HG03108 (cell line): ENCODE data around the gene EEF1A2.

Experiments
- ATAC-seq: cut with Tn5 transposase; IDR thresholded peaks from one replicate; pipeline ENCODE4 v1.9.1; 2021; ENCODE audit warnings: moderate library complexity; ENCODE audit not compliant: unreplicated experiment

Gene EEF1A2

DNA sequence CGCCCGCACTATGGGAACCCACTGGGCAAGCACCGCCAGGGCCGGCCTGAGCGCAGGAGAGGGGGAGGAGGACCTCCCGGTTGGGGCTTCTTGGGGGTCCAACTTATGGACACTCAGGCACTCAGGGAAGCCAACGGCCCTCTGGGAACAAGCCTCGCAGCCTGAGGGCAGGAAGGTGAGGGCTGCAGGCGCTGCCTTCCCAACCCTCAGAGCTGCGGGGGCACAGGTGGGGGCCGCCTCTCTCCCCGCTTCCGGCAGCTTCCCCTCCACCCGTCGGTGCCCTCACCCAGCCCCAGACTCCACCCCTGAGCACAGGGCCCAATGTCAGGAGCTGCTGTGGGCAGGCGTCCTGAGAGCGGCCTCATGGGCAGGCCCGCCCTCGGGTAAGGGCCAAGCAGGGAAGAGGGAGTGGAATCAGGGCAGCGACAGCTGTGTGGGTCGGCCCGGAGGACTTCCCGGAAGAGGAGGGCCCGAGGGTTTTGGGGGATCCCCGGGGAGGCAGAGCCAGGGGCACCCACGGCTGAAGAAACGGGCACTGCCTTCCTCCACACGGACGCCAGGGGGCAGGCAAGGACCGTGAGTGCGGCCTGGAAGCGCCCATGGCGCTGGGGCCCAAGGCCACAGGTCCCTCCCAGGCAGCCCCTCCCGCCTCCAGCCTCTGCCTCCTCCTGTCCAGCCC lies 38.8 kb upstream of the EEF1A2 start:
- peak; percentile 79 for ATAC-seq

DNA sequence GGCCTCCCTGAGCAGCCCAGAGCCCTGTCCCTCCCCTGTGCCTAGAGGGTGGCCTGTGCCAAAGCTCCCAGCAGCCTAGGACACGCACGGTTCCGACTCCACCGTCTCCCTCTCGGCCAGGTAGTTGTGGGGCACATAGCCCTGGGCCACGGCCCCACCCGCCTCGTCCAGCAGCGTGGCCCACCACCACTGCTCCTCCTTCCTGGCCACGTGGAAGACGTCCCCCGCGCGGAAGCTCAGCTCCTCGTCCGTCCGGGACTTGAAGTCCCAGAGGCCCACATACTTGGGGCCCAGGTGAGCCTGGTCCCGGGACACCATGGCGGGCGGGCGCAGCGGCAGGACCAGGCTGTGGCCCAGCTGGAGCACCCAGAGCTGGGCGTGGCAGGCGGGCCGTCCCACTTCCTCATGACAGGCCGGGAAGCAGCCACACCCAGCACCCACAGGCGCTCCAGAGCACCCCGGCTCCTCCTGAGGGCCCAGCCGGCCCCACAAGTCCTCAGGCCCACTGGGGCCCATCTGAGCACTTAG lies 38.2 kb upstream of the EEF1A2 start, which contains the start of gene PTK6:
Gene PTK6, minus strand, starts transcription at position 380 of the 528 bp plus-strand sequence. Its CDS starts 62 bp downstream, at position 318.
- ATAC-seq = peak; percentile 7

DNA sequence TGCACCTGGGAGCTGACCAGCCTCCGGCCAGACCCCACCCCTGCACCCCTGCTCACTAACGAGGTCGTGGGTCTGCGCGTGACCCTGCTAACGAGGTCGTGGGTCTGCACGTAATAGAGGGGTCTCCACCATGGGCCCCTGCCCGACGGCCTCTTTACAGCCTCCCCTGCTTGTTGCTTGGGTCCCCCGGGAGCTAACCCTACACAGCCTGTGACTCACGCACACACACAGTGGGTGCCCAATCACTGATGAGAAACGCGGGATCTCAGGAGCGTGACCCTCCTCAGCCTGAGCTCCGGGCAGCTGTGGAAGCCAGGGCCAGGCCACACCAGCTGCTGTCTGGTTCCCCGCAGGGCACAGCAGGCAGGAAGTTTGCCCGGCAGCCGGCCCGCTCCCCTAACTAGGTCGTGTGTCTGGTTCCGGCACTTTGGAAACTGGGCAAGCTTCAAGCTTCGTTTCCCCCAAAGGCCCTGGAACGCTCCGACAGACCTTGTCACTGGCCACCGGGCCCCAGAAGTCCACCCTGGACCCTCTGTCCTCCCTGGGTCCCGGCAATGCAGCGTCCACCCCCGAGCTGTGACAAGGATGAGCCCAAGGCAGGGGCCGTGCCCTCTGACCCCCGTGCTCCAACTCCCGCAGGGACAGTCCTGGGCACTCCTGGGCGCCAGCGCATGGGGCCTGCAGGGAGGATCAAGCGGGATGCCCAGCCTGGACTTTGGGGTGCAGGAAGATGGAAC lies 37.5 kb upstream of the EEF1A2 start:
- ATAC-seq = no peak

DNA sequence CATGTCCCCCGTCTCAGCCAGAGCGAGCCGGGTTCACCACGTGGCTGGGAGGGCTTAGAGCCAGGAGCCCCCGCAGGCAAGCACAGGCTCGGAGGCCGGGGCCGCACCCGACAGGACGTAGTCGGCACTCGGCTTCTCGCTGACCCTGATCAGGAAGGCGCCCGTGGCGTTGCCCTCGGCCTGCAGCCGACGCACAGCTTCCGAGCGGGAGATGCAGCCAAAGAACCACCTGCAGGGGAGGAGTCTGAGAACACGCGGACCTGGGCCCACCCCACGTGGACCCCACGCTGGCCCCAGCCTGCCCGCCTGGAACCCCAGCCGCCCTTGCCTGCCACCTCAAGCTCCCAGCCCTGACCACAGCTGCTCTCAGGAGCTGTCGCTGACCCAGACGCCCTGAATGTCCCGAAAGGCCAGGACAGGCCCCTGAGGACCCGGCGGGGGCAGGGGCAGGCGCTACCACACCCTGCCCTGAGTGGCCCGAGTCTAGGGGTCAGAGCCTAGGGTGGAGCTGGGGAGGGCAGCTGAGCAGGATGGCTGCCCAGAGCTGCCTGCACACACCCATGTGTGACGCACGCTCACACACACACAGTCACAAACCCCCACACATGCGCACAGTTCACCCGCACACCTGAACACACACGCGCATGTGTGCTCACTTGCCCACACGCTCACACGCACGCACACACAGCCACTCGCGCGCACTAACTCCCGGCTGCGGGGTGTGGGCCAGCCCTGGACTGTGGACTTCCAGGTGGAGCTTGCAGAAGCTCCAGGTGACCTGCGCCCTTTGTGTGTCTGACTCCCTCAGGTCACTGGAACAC lies 36.2 kb upstream of the EEF1A2 start:
- ATAC-seq = no peak

DNA sequence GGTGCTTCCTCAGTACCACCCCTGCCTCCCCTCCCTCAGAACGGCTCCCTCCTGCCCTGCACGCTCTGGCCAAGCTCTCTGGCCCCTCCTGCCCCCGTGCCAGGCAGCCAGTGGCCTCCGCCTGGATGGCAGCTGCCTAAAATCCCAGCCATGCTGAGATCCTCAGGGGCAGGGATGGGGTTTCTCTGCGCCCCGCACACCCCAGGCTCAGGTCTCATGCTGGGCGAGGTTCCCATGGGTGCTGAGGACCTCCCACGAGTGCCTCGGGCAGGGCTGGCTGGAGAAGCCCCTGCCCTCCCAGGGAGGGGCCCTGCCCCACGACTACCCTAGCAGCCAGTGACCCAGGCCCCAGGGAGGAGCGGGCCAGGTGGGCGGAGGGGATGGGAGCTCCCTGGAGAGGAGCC lies 35.5 kb upstream of the EEF1A2 start:
- ATAC-seq = no peak

DNA sequence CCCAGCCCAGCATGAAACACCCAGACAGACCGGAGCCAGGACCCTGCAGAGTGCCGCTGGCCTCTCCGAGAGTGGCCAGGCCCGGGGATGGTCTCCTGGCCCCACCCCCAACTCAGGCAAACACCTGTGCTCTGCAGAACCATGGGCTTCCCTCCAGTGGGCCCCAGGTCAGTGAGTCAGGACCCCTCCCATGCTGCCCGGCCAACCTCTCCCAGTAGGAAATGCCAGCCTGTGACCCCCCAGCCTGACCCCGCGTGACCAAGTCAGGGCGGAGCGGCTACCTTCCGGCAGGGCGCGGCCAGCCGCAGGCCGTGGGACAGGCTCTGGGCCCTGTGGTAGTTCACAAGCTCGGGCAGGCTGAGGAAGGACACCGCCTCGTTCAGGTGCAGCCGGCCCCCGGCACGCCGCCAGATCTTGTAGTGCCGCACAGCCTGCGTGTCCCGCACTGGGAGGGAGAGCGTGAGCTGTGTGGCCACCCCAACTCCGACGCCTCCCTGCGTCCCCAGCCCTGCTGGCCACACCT lies 35.0 kb upstream of the EEF1A2 start:
- ATAC-seq = no peak

DNA sequence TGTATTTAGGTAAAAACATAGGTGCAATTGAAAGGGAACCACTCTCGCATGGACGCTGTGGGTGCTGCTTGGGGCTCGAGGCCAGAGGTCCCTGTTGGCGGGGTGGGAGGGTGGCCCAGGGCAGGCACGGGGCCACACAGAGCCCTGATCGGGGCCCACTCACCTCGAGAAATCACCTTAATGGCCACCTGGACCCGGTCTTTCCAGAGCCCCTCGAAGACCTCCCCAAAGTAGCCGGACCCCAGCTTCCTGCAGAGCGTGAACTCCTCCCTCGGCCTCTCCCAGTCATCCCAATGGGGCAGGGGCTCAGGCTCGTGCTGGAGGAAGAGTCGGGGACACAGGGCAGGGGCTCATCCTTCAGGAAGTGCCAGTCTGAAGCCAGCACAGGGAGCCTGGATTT lies 34.5 kb upstream of the EEF1A2 start:
- ATAC-seq = no peak

DNA sequence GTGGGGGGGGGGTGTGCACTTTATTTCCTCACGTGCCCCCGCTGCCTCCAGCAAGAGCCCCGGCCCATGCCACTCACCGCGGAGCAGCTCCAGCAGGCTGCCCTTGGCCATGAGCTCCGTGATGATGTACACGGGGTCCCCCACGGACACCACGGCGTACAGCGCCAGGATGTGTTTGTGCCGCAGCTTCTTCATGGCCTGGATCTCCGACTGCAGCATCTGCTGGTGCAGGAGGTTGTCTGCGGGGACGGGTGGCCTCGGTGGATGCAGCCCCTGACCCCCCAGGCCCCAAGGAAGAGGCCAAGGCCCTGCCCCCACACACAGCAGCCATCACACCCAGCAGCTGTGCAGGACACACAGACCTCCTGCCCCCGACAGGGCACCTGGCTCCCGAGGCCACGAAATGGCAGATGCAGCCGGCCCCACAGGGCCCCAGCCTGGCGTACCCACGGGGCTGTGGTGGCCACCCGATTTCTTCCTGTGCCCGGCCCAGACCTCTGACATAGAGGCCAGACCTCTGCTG lies 33.6 kb upstream of the EEF1A2 start:
- ATAC-seq = no peak

DNA sequence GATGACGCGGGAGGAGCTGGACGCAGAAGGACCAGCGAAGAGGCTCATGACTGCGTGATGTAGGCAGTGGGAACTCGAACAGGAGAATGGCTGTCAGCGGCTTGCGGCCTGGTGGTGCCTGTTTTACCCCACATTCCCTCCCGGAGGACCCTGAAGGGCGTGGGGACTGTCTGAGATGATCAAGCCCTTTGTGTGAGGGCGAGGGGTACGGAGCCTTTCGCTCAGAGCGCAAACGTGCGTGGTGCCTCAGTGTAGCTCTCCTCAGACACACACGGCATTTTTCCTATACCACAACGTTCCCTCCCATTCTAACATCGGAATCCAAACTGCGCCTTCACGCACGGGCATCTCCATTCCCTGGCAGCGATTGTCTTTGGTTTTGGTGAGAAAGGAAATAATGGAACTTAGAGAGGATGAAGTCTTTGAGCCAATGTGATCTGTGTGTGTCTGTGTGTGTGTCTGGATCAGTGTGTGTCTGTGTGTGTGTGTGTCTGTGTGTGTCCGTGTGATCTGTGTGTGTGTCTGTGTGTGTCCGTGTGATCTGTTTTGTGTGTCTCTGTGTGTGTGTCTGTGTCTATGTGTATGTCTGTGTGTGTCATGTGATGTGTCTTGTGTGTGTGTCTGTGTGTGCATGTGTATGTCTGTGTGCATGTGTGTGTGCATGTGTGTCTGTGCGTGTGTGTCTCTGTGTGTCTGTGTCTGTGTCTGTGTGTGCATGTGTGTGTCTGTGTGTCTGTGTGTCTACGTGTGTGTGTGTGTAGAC lies 33.0 kb upstream of the EEF1A2 start:
- no peak for ATAC-seq

DNA sequence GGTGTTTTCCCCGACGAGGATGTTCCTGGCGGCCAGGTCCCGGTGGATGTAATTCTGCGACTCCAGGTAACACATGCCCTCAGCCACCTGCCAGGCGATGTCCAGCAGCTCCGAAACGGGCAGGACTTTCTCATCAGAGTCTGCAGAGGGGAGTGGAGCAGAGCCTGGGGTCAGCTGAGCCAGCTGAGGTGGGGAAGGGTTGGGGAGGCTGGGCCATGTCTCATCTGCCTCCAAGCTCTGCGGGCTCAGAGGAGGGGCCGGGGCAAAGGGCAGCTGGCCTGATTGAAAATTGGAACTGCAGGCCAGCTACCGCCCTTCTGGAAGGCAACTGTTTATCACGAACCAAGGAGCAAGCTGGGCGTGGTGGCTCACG lies 31.9 kb upstream of the EEF1A2 start:
- no peak for ATAC-seq

DNA sequence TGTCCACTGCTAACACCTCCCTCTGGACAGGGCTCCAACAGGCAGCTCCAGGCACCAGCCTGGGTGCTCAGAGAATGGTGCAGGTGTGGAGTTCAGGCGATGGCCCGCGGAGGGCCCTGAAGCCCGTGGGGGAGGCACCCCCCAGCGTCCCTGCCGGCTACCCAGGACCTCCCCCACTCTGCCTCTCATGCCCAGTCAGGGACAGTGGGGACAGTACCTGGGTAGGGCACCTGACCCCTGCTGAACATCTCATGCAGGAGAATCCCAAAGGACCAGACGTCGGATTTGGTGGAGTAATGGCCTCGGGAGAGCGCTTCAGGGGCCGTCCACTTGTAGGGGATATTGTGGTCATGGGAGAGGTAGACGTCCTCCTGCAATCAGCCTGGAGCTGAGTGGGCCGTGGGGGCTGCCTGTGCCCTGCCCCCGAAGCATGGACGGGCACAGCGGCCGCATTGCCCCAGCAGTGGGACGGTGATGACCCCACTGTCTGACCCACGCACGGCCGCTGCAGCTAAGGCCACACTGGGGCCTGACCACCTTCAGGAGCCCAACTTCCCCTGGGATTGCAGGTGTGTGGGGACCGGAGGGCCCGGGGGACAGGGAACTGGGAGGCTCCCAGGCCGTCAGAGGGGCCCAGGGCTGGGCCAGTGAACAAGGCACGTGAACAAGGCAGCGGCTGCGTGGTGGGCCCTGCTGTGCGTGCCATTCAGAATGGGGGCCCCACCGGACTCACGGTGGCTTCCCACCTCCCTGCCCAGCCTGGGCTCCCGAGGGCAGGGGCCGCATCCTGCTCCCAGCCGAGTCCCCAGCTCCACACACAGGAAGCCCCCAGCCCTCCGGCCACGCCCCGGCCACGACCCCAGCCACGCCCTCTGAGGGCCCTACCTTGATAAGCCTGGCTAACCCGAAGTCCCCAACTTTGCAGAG lies 31.2 kb upstream of the EEF1A2 start:
- ATAC-seq = no peak

DNA sequence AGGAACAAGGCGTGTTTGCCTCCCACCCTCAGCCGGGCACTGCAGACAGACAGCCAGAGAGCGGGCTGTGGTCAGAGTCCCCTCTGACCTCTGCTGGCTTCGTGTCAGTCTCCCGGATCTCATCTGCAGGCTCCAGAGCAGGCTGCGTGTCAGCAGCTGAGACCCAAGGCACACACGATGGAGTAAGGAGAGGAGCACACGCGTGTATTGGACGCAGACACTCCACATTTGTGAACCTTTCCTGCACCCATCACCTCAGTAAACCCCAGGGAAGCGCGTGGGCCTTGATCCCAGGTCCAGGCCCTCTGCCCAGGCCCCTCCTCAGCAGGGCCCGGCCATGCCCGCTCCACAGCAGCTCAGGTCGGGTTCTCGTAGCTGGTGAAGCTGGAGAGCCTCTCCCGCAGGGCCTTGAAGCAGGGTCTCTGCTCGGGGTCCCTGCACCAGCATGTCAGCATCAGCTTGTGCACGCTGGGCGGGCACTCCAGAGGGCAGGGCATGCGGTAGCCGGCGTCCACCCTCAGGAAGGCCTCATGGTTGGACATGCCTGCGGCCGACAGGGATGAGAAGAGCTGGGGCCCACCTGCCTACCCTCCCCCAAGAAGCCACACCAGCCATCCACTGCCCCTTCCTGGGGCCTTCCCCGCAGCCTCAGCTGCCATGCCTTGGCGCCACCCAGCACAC lies 30.4 kb upstream of the EEF1A2 start:
- no peak for ATAC-seq

DNA sequence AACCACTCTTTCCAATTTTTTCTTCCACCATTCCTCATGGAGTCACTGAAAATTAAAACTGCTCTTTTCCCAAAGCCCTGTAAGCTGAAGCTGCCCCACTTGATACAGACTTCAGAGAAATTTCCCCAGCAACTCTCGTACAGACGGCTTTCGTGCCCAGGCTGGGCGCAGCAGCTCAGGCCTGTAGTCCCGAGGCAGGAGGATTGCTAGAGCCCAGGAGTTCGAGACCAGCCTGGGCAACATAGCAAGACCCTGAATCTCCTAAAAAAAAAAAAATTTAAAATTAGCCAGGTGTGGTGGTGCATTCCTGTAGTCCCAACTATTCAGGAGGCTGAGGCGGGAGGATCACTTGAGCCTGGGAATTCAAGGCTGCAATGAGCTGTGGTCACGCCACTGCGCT lies 28.3 kb upstream of the EEF1A2 start:
- ATAC-seq = no peak

DNA sequence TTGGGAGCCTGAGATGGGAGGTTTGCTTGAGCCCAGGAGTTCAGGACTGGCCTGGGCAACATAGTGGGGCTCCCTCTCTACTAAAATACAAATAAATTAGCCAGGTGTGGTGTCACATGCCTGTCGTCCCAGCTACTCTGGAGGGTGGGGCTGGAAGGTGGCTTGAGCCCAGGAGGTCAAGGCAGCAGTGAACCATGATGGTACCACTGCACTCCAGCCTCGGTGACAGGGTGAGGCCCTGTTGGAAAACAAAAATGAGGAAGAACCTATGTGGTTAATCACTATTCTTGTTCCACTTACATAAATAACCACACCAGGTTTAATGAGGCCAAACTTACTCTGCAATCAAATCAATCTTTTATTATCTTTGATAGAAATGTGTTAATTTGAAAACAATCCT lies 27.1 kb upstream of the EEF1A2 start:
- no peak for ATAC-seq

DNA sequence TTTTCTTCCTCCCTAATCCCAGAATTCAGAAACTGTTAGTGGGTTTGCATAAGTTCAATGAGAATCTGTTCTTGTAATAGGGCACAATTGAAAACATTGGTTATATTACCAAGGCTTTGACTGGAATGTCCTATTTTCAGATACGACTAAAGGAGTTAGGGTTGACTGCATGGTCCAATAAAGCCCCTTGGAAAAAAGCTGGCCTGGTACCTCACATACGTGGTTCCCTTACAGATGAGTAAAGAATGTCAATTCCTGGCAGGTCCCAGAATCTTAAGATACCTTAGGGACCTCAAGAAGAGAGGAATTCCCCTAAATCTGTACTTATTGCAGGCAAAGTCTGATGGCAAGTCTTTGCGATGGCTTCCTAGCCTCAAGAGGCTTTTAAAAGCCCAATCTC lies 26.3 kb upstream of the EEF1A2 start:
- no peak for ATAC-seq

DNA sequence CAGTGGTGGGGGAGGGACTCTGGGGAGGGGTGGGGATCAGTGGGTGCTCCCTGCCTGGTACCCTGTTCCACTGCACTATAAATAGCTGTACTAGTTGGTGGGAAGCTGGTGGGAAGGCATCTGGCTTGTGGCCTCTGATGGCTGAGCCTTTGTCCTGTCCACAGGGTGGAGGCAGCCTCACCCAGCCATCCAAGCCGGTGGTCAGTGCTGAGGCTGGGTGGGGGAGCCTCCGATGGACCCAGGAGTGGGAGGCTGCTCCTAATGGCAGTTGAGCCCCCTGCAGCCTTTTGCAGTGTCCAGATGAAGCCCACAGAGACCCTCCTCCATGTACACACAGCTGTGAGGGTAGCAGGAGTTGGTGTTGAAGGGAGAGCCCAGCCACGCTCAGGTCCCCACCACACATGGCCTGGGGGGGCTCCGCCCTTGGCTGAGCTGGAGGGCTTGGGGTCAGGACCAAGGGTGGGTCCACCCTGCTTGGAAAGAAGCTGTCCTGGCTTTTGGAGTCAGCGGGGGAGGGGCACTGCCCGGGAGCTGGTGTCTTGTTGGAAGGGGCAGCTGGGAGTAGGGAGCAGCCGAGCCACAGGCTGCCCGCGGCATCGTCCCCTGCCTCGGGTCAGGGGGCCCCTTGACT lies 24.2 kb upstream of the EEF1A2 start:
- ATAC-seq = no peak

DNA sequence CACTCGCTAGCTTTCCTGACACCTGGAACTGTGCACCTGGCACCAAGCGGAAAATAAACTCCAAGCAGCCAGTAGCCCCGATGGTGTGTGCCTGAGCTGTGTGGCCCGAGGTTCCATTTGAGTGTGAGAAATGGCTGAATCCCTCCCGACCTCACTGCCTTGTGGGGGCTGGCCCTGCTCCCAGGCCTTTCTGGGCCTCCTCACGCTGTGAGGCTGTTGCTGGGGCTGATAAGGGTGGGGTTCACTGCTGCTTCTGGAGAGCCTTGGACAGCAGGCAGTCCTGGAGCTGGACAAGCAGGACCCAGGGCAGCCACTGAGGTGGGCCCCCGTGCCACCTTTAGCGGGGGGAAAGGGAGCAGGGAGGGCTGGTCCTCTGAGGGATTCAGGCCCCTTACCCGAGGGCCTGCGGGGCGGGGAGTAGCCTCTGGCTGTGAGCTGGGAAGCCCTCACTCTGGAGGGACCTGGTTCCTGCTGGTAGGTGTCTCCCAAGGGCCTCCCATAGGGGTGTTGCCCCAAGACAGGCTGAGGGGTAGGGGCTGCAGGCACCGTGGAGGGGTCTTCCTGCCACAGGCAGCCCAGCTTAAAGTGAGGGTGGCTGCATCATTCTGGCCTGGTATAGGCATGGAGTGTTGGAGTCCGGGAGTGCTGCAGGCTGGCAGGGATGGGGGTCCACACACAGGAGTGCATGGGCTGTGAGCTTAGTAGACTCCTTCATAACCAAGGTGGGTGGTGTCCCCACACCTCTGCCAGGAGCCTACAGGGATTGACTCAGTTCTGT lies 23.4 kb upstream of the EEF1A2 start:
- no peak for ATAC-seq
